MM.1S (cell line): ENCODE results near the gene NALCN.

ENCODE experiments used
- DNase-seq: peaks from one replicate; pipeline ENCODE4 v3.0.0-alpha.2; 2015
- H2AFZ ChIP-seq: fragments of 300-600 bp; sonication (generic); 2 replicates; pipeline ENCODE4 v1.6.0; 2016; ENCODE audit warnings: antibody characterized with exemption, low read length
- H3F3A ChIP-seq: fragments of 300-600 bp; sonication (generic); 2 replicates; pipeline ENCODE4 v1.6.1; 2016; ENCODE audit warnings: mild to moderate bottlenecking, antibody characterized with exemption, low read length, moderate library complexity, mixed read lengths; ENCODE audit not compliant: insufficient read depth
- H3K27ac ChIP-seq: fragments of 300-600 bp; sonication (generic); 2 replicates; pipeline ENCODE4 v1.5.1; 2016; ENCODE audit warnings: mild to moderate bottlenecking, low read length
- H3K27me3 ChIP-seq: fragments of 300-600 bp; sonication (generic); replicated peaks from 2 replicates; pipeline ENCODE4 v1.6.0; 2016; ENCODE audit warnings: low read length; ENCODE audit not compliant: insufficient read depth
- H3K36me3 ChIP-seq: fragments of 300-600 bp; sonication (generic); replicated peaks from 2 replicates; pipeline ENCODE4 v1.6.1; 2016; ENCODE audit warnings: mild to moderate bottlenecking, low read length, mixed read lengths; ENCODE audit not compliant: insufficient read depth
- H3K4me1 ChIP-seq: fragments of 300-600 bp; sonication (generic); 2 replicates; pipeline ENCODE4 v1.6.1; 2016; ENCODE audit warnings: low read length, mixed read lengths
- H3K4me2 ChIP-seq: fragments of 300-600 bp; sonication (generic); 2 replicates; pipeline ENCODE4 v1.6.0; 2016; ENCODE audit warnings: low read depth, low read length
- H3K4me3 ChIP-seq: fragments of 300-600 bp; sonication (generic); 2 replicates; pipeline ENCODE4 v1.5.1; 2016; ENCODE audit warnings: low read length, mixed read lengths
- H3K79me2 ChIP-seq: fragments of 300-600 bp; sonication (generic); 2 replicates; pipeline ENCODE4 v1.6.1; 2016; ENCODE audit warnings: mixed run types, low read length, mixed read lengths
- H3K9ac ChIP-seq: fragments of 300-600 bp; sonication (generic); 2 replicates; pipeline ENCODE4 v1.6.1; 2016; ENCODE audit warnings: low read length, mixed read lengths
- H3K9me2 ChIP-seq: fragments of 300-600 bp; sonication (generic); replicated peaks from 2 replicates; pipeline ENCODE4 v1.6.1; 2016; ENCODE audit warnings: mild to moderate bottlenecking, low read length, mixed read lengths; ENCODE audit not compliant: insufficient read depth
- H3K9me3 ChIP-seq: fragments of 300-600 bp; sonication (generic); replicated peaks from 2 replicates; pipeline ENCODE4 v1.6.1; 2016; ENCODE audit warnings: mild to moderate bottlenecking, low read length, mixed read lengths; ENCODE audit not compliant: insufficient read depth
- H4K20me1 ChIP-seq: fragments of 300-600 bp; sonication (generic); 2 replicates; pipeline ENCODE4 v1.6.1; 2016; ENCODE audit warnings: mild to moderate bottlenecking, low read length, moderate library complexity, mixed read lengths; ENCODE audit not compliant: insufficient read depth
- CTCF ChIP-seq: fragments of 300-600 bp; sonication (generic); IDR thresholded peaks from 2 replicates; pipeline ENCODE4 v1.5.1; 2016; ENCODE audit warnings: antibody characterized with exemption, low read length, mixed read lengths
- EZH2 ChIP-seq: fragments of 300-600 bp; sonication (generic); optimal IDR thresholded peaks from 2 replicates; pipeline ENCODE3; 2017; ENCODE audit warnings: low read depth, mild to moderate bottlenecking, antibody characterized with exemption, low read length, mixed read lengths
- EZH2phosphoT487 ChIP-seq: fragments of 300-600 bp; sonication (generic); IDR thresholded peaks from 2 replicates; pipeline ENCODE4 v1.6.1; 2018; ENCODE audit warnings: antibody characterized with exemption, low read length

Gene NALCN

GRCh38 chr13:101149735-101150384 is 266.4 kb downstream of the NALCN start:
- no peak overlapping the region for H2AFZ ChIP-seq

GRCh38 chr13:101146101-101146898 is 270.0 kb downstream of the NALCN start:
- Histone ChIP-seq H3K4me2 (no peak overlapping the region), H3K79me2 (no peaks in the 10 kb centered on the region), H3K9ac (no peak overlapping the region), H4K20me1 (no peaks in the 10 kb centered on the region), H2AFZ (no peak overlapping the region), H3F3A (no peaks in the 10 kb centered on the region), H3K9me3 (no peaks in the 10 kb centered on the region), H3K27me3 (no peaks in the 10 kb centered on the region), H3K4me1 (no peaks in the 10 kb centered on the region), H3K4me3 (no peak overlapping the region), H3K9me2 (no peaks in the 10 kb centered on the region), H3K36me3 (no peaks in the 10 kb centered on the region), H3K27ac (no peak overlapping the region)
- no peak for DNase-seq
- no peak for TF ChIP-seq EZH2phosphoT487
- TF ChIP-seq CTCF: no peak
- TF ChIP-seq EZH2: no peak

More at GRCh38 chr13:101149735-101150384, 266.4 kb downstream of the NALCN start:
- Histone ChIP-seq H3K9me2 (no peaks in the 10 kb centered on the region), H3K9ac (no peak overlapping the region), H3K36me3 (no peaks in the 10 kb centered on the region), H3F3A (no peaks in the 10 kb centered on the region), H4K20me1 (no peaks in the 10 kb centered on the region), H3K4me1 (no peaks in the 10 kb centered on the region), H3K27ac (no peak overlapping the region), H3K4me3 (no peak overlapping the region), H3K4me2 (no peak overlapping the region), H3K79me2 (no peaks in the 10 kb centered on the region), H3K9me3 (no peaks in the 10 kb centered on the region), H3K27me3 (no peaks in the 10 kb centered on the region)
- TF ChIP-seq EZH2phosphoT487: no peak
- TF ChIP-seq EZH2: no peak
- TF ChIP-seq CTCF: peak; percentile 25; the same call in 1 of the 2 replicates
- DNase-seq: no peak

GRCh38 chr13:101144808-101145419 is 271.4 kb downstream of the NALCN start:
- no peaks in the 10 kb centered on the region for H3K9me3 ChIP-seq
- no peaks in the 10 kb centered on the region for H3K36me3 ChIP-seq
- no peaks in the 10 kb centered on the region for H3K9me2 ChIP-seq
- no peaks in the 10 kb centered on the region for H3F3A ChIP-seq
- H3K27me3 ChIP-seq: no peaks in the 10 kb centered on the region
- H3K9ac ChIP-seq: no peak overlapping the region
- H3K27ac ChIP-seq: no peak overlapping the region
- H4K20me1 ChIP-seq: no peaks in the 10 kb centered on the region
- H3K4me2 ChIP-seq: no peak overlapping the region
- peak; percentile 61 for TF ChIP-seq CTCF
- no peak for TF ChIP-seq EZH2phosphoT487
- no peak overlapping the region for H2AFZ ChIP-seq
- peak; percentile 61 for DNase-seq
- no peak overlapping the region for H3K4me3 ChIP-seq
- no peaks in the 10 kb centered on the region for H3K4me1 ChIP-seq
- H3K79me2 ChIP-seq: no peaks in the 10 kb centered on the region
